Peyer's patch (tissue), 4 donors: ENCODE measurements around the gene ILKAP.

Experiments used
- CTCF ChIP-seq, 6 experiments: fragments of 450-650 bp in 4 of 6; fragments of 200-600 bp in 2 of 6; sonication (generic) in 1 of 6; IDR thresholded peaks; one replicate each; pipeline ENCODE4 v1.5.1; 2017 to 2019; ENCODE audit warnings: antibody characterized with exemption in 6 of 6, mild to moderate bottlenecking in 3 of 6, moderate library complexity in 1 of 6
- POLR2A ChIP-seq, 2 donors: fragments of 450-650 bp; IDR thresholded peaks; one replicate each; pipeline ENCODE4 v1.5.1; 2017; ENCODE audit warnings: antibody characterized with exemption in 2 of 2, mild to moderate bottlenecking in 2 of 2, moderate library complexity in 2 of 2

- TF ChIP-seq CTCF (IDR thresholded peaks at IDR 0.05) (no peak), POLR2A (IDR thresholded peaks at IDR 0.05) (no peak)
Observed at GRCh38 chr2:238180554-238180953, 22.9 kb downstream of the ILKAP start.
